Fibroblast of gingiva (primary cell): Measurements from ENCODE around the gene PAX8.

Experiments used
- DNase-seq: peaks from one replicate; pipeline ENCODE4 v3.0.0-alpha.2; 2011; ENCODE audit warnings: low read depth

The PAX8 gene

DNA sequence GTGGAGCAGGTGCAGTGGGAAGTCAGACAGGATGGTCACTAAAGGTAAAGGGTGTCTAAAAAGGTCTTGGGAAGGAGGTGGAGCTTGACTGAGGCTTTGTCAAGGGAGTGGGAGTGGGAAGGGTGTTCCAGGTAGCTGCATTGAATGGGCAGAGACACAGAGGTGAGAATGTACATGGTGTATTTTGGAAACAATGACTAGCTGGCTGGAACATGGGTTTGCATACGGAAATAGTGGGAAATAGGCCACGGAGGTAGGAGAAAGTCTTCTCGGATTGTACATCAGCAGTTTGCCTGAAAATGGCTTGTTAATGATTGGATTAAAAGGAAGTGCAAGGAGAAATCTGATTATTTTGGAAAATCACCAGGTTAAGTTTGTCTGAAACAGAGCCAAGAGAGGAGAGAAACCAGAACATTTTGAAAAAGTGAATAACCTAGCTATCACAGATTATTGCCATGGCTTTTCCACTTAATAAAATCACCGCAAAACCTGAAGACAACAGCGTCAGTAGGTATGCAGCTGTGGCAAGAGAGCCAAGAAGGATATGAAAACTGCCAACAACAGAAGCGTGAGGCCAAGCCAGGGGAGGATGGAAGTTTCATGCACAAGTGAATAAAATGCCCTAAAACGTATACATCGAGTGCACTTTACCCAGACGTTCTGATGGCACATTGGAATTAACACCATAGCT is 13.9 kb downstream of the PAX8 start:
- no peak for DNase-seq

DNA sequence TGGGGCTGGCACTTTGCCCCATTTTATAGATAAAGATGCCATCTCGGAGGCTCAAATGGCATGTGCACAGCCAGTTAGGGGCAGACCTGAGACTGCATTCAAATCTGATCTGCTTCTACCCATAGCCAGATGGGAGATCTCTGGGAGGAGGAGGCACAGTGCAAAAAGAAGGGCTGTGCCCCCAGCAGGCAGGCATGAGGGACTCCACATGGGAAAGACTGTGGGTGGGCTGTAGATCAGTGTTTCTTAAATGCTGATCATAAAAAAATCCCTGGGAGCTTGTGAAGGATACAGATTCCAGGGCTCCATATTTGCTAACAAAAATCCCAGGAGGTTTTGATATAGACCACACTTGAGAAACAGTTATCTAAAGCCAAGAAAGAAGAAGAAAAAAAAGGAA is 15.2 kb downstream of the PAX8 start:
- DNase-seq = no peak

DNA sequence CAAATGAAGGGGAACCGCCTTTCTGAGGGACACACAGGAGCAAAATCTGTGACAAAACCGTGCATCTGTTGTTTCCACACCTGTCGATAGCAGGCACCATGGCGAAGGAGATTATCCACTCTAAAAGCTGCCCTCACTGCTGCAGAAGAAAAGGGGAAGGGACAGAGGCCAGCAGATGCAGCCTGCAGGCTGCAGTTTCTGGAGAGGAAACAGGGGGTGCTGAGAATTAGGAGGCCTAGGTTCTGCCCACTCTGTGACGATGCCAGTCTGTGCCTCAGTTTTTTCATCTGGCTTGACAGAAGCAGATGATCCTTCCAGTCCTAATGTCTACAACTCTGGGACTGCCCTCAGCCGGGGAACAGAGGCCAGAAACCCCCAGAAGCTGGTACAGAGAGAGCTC is 17.7 kb downstream of the PAX8 start:
- DNase-seq = no peak

DNA sequence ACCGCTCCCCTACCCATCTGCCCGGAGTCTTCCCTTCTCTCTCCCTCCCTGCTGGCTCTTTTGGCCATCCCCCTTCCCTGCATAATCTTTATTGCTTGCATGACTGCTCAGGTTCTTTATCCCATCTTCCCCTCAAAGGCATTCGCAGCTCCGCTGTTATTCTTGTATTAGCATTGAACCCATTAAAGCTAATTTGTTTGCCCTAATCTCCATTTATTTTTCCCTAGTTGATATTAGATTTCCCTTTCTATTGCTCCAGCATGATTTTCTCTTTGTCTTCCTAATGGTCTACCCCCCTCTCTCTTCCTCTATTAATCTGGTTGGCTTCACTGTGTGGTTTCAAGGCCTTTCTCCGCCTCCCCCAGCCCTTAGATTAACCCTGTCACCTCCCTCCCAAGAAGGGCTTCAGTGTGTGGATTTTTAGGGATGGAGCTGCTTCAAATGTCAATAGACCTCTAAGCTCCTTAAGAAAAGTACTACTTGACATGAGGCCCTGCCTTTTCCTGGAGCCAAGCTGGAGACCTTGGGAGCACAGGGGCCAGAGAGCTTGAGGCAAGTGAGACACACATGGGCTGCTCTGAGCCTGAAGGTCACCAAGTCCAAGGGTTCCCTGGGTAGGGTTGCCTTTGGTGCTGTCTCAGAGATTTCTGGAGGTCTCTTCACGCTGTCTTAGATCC is 20.1 kb downstream of the PAX8 start:
- no peak for DNase-seq

DNA sequence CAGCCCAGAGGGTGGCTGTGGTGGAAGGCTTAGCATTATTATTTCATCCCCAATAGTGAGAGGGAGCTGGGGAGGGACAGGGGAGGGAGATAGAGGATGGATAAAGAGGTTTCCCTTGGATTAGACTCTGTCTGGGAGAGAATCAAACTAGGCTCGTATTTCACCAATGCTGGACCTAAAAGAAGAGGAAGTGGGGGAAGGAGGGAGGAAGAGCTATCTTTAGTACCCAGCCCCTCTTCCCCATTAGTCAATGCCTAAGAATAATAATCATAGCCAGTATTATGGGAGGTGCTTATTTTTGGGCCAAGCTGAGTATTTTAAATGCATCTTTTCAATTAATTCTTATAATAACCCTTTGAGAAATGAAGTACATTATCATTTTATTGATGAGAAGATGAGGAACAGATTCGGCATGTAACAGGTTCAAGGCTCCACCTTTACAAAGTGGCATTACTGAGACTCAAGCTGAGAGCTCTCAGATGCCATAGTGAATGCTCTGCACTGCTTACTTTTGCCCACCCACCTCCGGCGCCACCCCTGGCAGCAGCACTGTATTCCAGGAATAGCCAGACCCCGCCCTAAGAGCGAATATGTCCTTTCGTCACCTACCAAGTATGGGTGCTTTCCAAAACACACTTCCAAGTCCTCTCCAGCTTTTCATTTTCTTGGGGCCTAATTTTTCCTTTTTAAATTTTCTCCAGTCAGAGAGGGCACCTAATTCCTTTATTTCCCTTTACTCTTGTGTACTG is 21.0 kb downstream of the PAX8 start:
- no peak for DNase-seq

DNA sequence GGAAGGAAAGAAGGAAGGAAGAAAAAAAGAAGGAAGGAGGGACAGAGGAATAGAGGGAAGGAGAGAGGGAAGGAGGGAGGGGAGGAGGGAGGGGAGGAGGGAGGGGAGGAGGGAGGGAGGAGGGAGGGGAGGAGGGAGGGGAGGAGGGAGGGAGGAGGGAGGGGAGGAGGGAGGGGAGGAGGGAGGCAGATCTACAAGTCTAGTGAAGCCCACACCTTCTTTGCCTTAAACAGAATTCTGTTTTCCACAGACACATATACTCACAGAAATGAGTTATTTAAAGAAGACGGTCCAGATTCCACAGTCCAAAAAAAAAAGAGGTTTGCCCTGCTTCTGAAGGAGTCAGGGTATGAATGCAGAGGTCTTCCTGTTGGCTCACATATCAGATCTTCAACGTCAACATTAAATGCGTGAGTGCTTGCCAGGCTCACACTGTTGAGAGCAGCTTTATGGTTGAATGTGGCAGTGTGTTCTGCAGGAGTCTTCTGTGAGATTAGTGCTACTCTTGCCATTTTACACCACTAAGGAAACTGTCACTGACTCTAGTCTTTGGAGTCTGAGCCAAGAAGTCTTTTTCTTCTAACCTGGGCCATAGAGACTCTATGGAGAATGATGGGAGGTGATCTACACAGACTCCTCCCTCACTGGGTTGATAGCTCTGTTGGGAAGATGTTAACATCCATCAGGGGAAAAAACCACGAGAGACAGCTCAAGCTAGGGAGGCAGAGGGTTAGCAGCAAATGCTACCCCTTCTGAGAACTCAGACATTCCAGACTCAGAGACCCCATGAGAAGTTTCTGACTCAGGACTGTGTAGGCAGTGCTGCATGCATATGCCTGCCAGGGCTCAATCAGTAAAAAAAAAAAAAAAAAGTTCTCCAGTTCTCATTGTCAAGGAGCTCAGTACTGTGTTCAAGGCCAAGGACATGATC is 23.3 kb downstream of the PAX8 start:
- DNase-seq = no peak

DNA sequence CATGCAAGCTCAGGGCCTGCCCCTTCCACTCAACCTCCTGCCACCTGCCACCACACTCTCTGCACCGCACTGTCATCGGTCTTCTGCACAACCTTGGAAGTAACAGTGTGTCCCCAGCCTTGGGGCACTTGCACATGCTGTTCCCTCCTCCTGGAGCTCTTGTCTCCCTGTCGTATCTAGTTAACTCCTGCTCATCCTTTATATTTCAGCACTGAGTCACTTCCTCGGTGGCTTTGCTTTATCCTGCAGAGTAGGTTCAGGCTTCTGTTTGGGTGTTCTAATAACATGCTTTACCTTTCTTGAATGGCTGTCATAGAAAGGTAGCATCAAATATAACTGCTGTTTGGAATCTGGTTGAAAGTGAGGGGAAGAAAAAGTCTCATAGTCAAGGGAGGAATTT is 25.3 kb downstream of the PAX8 start:
- no peak for DNase-seq

DNA sequence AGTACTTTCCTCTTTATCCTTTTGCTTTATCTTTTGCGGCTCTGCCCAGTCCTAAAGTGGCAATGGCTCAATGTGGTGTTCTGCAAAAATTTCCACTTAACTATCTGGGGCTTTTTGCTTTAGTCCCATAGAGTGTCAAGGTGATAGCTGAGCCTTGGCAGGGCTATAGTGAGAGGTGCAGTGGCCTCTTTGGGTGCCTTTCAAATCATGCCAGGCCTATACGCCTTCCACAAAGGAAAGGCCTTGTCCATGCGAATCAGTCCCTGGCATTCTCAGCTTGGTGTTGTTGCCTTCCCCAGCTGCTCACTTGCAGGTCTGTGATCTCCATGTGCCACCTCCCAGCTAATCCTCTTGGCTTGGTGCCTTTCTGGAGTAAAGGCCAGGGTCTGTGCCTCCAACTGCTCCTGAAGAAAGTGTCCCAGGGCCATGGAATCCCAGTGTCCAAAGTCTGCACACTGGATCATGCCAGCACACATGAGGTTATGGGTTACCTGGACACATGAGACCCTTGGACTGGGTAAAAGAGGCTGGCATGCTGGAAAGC is 26.6 kb downstream of the PAX8 start:
- no peak for DNase-seq

DNA sequence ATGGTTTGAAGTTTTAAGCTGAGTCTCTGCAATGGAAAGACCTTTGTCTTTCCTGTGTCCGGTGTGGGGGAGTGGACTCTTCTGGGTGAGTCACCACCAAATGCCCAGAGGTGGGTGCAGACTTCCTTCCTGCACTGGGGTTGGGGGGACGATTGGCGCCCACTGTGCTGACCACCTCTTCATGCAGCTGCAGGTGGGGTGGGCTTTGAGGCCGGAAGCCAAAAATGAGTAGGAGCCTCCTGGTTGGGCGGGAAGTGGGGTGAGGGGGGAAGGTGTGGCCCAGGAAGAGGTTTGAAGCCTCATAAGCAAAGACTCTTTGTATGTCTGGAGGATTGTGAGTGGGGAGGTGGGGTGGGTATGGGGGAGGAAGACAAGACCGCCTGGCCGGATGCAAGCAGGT is 27.6 kb downstream of the PAX8 start:
- no peak for DNase-seq

DNA sequence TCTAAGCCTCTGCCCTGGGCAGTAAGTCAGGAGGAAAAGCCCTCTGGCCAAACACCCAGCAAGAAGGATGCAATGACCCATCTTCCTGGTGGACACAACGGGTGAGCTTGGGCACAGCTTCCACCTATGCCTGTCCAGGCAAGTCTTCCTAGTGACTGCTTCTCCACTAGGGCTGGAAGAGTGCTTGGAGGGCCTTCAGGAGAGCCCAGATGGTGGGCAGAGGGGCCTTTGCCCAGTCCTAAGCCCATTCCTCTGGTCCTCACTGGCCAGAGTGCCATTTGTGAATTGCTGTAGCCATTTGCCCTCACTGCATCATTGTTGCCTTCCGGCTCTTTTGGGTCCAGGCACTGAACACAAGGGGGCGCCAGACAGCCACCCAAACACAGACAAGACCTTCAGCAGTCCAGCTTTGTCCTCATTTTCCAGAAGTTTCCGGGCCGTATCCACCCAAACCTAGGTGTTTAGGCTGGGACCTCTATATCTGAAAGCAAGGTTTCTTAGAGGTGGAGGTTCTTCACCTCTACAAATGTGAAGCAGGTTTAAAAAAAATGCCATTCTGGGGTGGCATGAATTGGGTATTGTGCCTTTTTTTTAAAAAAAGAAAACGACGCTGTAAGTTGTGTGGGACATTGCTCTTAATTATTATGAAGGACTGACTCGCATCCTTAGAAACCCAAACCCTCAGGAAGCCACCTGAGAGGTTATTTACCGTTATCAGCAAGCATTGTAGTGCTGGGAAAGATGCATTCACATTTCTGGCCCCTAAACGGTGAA is 29.5 kb downstream of the PAX8 start:
- peak; percentile 67 for DNase-seq

DNA sequence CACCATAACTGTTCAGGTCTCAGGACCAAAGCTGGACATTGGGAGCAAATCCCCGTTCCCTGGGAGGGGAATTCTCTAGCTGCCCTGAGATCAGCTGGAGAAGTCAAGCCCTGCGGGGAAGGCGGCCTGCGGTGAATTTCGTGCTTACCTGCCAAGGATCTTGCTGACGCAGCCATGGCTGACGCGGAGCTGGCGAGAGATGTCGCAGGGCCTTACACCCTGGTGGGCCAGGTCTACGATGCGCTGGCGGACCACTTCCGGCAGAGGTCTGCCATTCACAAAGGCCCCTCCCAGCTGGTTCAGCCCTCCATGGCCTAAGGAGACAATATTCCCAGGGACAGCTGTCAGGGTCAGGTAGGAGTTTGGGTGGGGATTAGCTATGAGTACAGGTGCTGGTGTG is 32.1 kb downstream of the PAX8 start:
- no peak for DNase-seq

DNA sequence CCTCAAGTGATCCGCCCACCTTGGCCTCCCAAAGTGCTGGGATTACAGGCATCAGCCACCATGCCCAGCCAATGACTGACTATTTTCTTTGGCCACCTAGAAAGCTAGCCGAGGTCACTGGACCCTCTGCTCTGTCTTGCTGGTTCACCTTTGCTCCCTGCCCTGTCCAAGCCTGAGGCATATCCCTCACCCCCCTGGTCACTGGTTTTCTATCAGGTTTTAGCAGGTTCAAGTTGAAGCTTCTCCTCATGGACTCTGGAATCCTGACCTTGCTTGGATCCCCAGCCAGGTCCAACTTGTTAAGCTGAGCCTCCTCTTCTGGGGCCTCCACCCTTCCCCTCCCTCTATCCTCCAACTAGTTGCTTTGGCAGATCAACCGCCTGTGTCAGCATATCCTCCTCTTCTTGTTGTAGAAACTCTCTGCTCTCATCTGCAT is 33.4 kb downstream of the PAX8 start:
- DNase-seq = no peak

DNA sequence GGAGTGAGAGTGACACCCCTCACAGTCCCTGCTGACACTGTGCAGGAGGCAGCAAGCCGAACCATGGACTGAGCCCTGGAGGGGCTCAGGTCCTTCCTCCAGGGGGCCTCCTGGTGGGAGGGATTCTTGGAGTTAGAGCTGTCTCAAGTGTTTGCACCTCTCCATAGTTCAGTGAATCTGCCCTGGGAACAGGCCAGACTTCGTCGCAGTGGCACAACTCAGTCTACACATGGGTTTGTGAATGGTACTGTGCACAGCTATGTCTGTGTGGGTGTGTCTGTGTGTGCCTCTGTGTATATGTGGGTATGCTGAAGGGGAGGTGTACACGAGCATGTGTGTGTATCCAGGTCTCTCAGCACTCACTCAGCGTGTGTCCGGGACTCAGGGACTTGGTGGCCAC is 36.4 kb downstream of the PAX8 start:
- DNase-seq = no peak

DNA sequence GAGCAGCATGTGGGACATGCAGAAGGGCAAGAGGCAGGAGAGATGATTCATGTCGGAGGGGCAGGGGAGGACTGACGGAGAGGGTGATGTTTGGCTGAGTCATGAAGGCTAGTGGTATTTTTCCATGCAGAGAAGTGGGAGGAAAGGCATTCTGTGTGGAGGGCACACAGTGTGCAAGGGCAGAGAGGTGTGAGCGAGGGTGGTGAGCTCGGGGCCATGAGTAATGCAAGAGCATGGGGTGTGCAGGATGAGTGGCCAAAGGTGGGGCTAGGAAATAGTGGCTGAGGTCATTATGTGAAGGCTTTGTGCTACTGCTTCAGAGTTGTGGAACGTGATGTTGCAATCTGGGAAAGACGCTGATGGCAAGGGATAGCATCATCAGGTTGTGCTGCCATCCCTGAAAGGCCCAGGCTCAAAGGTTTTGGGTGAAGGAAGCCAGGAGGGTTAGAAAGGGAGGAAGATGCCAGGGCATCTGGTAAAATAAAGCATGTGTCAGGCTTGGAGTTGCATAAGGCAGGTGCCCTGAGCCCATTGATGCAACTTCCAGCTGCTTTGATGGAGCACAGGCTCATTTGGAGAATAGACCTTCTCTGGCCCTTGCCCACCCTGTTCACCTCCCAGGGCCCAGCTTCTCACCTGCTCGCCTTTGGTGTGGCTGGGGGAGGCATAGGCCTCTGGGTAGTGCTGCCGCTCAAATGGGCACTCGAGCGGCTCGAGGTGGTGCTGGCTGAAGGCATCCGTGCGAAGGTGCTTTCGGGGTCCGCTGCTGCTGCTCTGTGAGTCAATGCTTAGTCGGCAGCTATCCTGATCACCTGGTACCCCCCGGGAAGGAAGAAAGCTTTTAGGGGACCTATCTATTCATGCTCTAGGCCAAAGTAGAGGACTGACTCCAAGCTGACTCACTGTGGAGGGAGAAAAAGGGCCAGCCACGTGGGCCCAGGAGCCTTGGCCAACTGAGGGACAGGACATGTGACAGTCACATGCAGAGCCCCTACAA is 37.5 kb downstream of the PAX8 start:
- DNase-seq = peak; percentile 98

DNA sequence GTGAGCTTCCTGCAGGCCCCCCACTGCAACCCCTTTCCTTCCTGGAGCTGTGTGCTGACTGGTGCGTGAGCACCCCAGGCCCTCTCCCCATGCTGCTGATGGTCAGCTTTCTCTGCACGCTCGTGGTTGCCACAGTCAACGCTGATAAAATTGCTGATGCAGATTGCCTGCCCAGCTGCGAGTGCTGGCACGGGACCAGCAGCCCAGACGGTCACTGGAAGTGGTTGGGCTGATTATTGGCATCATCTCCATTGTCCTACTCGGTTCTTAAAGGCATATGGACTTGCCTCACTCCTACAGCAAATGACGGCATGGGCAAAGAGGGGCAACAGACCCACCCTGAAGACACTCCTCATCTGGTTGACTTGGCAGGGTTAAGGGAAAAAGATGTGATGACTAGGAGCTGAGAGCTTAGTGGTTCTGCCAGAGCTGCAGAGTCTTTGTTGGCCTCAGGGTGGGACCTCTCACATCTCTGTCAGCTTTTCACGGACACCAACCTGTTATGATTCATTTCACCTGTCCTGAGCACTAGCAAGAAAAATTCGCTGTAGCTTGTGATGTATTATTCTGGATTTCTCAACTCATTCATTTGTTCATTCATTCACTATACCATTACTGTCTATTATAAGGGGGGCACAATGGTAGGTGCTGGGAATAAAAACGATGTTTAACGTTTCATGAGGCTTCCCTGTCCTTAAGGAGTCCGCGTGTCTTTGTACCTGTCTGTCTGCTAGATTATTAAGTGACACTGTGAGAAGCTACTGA is 38.4 kb downstream of the PAX8 start:
- peak; percentile 96 for DNase-seq

DNA sequence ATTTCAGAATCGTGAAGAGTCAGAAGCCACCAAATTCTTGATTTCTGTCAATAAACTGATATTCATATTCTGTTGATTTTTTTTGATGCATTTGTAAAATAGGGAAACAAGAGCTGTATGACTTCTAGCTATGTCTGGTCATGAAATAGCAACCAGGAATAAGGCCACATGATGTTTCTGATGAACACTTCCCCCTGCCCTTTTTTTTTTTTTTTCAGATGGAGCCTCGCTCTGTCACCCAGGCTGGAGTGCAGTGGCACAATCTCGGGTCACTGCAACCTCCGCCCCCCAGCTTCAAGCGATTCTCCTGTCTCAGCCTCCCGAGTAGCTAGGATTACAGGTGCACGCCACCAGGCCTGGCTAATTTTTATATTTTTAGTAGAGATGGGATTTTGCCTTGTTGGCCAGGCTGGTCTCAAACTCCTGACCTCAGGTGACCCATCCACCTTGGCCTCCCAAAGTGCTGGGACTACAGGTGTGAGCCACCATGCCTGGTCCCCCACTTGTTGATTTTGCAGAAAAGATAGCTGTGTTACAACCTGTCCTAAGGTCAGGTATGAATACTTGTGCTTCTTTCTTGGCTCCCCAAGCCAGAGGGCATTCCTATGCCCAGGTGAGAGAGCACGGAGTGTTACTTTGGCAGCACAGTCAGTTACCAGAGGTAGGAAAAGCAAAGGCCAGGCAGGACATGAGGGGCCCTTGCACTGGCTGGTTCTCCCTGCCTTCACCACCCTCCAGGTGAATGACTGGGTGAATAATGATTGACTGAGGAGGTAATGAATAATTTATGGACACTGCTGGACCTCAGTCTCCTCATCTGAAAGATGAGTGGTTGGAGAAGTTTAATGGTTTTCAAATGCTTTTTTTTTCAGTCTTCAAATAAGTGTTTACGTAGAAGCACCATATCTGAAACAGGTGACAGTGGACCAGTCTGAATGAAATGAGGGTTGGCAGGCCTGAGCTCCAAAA is 39.6 kb downstream of the PAX8 start:
- DNase-seq = no peak

DNA sequence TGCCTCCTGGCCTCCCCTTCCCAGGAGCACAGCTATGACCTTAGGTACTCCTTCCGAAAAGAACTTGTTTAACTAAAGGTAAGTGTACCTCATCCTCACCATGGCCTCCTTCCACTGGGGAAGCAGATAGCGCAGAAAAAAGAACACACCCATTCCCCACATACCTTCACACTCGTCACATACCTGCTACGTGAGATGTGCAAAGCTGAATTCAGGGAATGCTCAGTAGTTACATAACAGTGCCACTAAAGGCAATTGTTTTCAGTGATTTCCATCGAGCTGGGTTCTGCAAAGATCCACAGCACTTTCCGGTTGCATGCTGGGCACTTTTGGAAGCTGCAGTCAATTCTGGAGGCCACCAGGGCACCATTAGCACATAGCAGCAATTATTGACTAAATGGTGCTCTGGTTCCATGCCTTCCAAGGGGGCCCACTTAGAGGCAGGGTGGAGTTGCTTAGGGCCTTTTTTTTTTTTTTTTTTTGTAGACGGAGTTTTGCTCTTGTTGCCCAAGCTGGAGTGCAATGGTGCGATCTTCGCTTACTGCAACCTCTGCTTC is 41.0 kb downstream of the PAX8 start:
- DNase-seq = no peak
